A549 (cell line): ENCODE data around the gene INPP5J. TPM values are rescaled to one million over a fixed set of nuclear protein-coding genes. Genes with fewer than 3 reads are reported as not detected.
"Not testable (repeated sequence)": the region's sequence is repeated elsewhere in the genome, so short reads cannot be mapped to it uniquely, and the experiment has no call there.

Experiments
- ATAC-seq, 2 experiments: fragments of 200-7000 bp in 1 of 2; fragments of >200 bp in 1 of 2; cut with Nextera tagmentation in 1 of 2; cut with Tn5 transposase in 1 of 2; 3 replicates each; pipeline versions ENCODE4 v1.8.0 to v1.9.1; 2018 to 2020; ENCODE audit warnings: mild to moderate bottlenecking in 1 of 2, moderate library complexity in 1 of 2
- CTCF ChIA-PET: fragments of 300-600 bp; sonication (Branson Sonifier 250); formaldehyde crosslinking; extraction: SDS; loops from one replicate; lab custom pipeline; 2021; ENCODE audit warnings: antibody characterized with exemption, inconsistent platforms; lab: Yijun Ruan, JAX
- POLR2A ChIA-PET: fragments of 350-600 bp; formaldehyde crosslinking; extraction: SDS; loops from one replicate; lab custom pipeline; 2021; ENCODE audit warnings: antibody characterized with exemption, inconsistent platforms; lab: Yijun Ruan, JAX
- DNase-seq, 2 experiments: peaks; one replicate each; pipeline versions ENCODE4 v3.0.0 to v3.0.0-alpha.2; 2011 to 2016; ENCODE audit warnings: low read depth in 1 of 2, low spot score in 1 of 2
- FAIRE-seq: peaks from 2 replicates; lab custom pipeline; 2011; peaks lifted over from hg19 to GRCh38; lab: Jason Lieb, UNC
- H3K27ac ChIP-seq, 2 experiments: fragments of >200 bp; sonication (Bioruptor Twin); formaldehyde crosslinking; 3 replicates each; pipeline ENCODE4 v1.5.1; 2016 to 2017
- H3K4me1 ChIP-seq: fragments of >200 bp; sonication (Bioruptor Twin); formaldehyde crosslinking; 3 replicates; pipeline ENCODE4 v1.6.1; 2016
- H3K4me2 ChIP-seq: fragments of >200 bp; sonication (Bioruptor Twin); formaldehyde crosslinking; 3 replicates; pipeline ENCODE4 v1.6.1; 2016
- H3K4me3 ChIP-seq: fragments of >200 bp; sonication (Bioruptor Twin); formaldehyde crosslinking; 3 replicates; pipeline ENCODE4 v1.5.1; 2016
- H3K9me3 ChIP-seq: fragments of >200 bp; sonication (Bioruptor Twin); formaldehyde crosslinking; 3 replicates; pipeline ENCODE4 v1.6.1; 2016
- CBX8 ChIP-seq: fragments of 200-600 bp; sonication (generic); IDR thresholded peaks from 2 replicates; pipeline ENCODE4 v1.6.1; 2016
- FOXS1 ChIP-seq: fragments of 250-450 bp; sonication (Bioruptor Pico); IDR thresholded peaks from 2 replicates; pipeline ENCODE4 v1.5.0; 2020; ENCODE audit warnings: mild to moderate bottlenecking, moderate library complexity
- GATA3 ChIP-seq: IDR thresholded peaks from 2 replicates; pipeline ENCODE4 v1.6.1; 2012; ENCODE audit warnings: borderline replicate concordance
- HES2 ChIP-seq: fragments of >200 bp; sonication (Bioruptor Twin); formaldehyde crosslinking; IDR thresholded peaks from 2 replicates; pipeline ENCODE4 v1.6.1; 2016
- KDM5A ChIP-seq: fragments of 200-600 bp; sonication (generic); IDR thresholded peaks from 2 replicates; pipeline ENCODE4 v1.6.1; 2016; ENCODE audit warnings: antibody characterized with exemption, mild to moderate bottlenecking
- MAFK ChIP-seq: fragments of 450-650 bp; IDR thresholded peaks from 2 replicates; pipeline ENCODE4 v1.6.1; 2014; ENCODE audit not compliant: partially characterized antibody
- POLR2A ChIP-seq: IDR thresholded peaks from 2 replicates; pipeline ENCODE4 v1.6.1; 2012; ENCODE audit warnings: mild to moderate bottlenecking, low read length
- POLR2AphosphoS2 ChIP-seq: conservative IDR thresholded peaks from 2 replicates; pipeline ENCODE4 v1.6.1; 2012; ENCODE audit warnings: low read length, improper control_type of control experiment, inconsistent platforms
- RARB ChIP-seq: fragments of 250-450 bp; sonication (Bioruptor Pico); IDR thresholded peaks from 2 replicates; pipeline ENCODE4 v1.8.0; 2021; ENCODE audit warnings: mild to moderate bottlenecking, moderate library complexity
- SREBF2 ChIP-seq: fragments of 450-650 bp; IDR thresholded peaks from 2 replicates; pipeline ENCODE4 v1.6.1; 2014; ENCODE audit warnings: mild to moderate bottlenecking, moderate library complexity
- TFCP2L1 ChIP-seq: fragments of 250-450 bp; sonication (Bioruptor Pico); IDR thresholded peaks from 2 replicates; pipeline ENCODE4 v1.5.0; 2021; ENCODE audit warnings: mild to moderate bottlenecking
- ZNF302 ChIP-seq: fragments of 250-450 bp; sonication (Bioruptor Pico); IDR thresholded peaks from 2 replicates; pipeline ENCODE4 v1.9.0; 2021; ENCODE audit warnings: inconsistent platforms, mild to moderate bottlenecking, moderate library complexity
- WGBS: methylation state at CpG from one replicate; pipeline ENCODE4 v1.1.6; 2017; ENCODE audit errors: missing lambda C conversion rate; 5-methylcytosine and 5-hydroxymethylcytosine counted together
- polyA minus RNA-seq: library from RNA; depleted of rRNA, polyadenylated mRNA; stranded (reverse); fragments of >200 nt; gene quantifications from 2 replicates; pipeline ENCODE4 v1.2.3, GENCODE V29; 2011; rRNA and poly(A)+ RNA removed
- polyA plus RNA-seq, 4 experiments: library from polyadenylated mRNA; depleted of rRNA in 3 of 4; stranded (reverse); fragments of >200 nt; fragmentation: RNase III in 1 of 4; extraction: RNeasy Plus Mini Kit Qiagen cat#74134 plus additional on column Dnase treatment in 1 of 4; gene quantifications; 2 replicates in 3 of 4; 3 replicates in 1 of 4; pipeline ENCODE4 v1.2.3, GENCODE V29; 2011 to 2017

Gene INPP5J
- polyA plus RNA-seq (2011; rRNA removed) (0.70 and 0.98 TPM in 2 replicates), polyA plus RNA-seq (2017; fragmentation: RNase III; extraction: RNeasy Plus Mini Kit Qiagen cat#74134 plus additional on column Dnase treatment) (1.3 to 1.8 TPM (median 1.5 TPM) in 3 replicates), polyA minus RNA-seq (1.6 and 1.8 TPM in 2 replicates)
- polyA plus RNA-seq (2012; cell fraction: cytosol; rRNA removed), result 1.2 and 1.6 TPM in 2 replicates
- polyA plus RNA-seq (2012; cell fraction: nucleus; rRNA removed), result 7.6 and 9.2 TPM in 2 replicates

- TF ChIP-seq POLR2A (0 out of 2 replicates have a peak, but pooled peaks have one; percentile 15), HES2 (no peak), TFCP2L1 (CRISPR knock-in tag) (no peak), GATA3 (no peak), RARB (CRISPR knock-in tag) (no peak), FOXS1 (CRISPR knock-in tag) (no peak)
- DNase-seq (peak; percentile 24 to 78), ATAC-seq (peak; percentile 82 to 88), FAIRE-seq (no peak)
- 27% methylated on average over 3 of the region's 10 CpGs for WGBS
- peak within 1 kb of the TSS; percentile 92 for H3K4me2 ChIP-seq
- ChIA-PET POLR2A (interaction anchor here (1.0 kb wide), 1 partner anchor 15 kb away, joined by 8 read pairs; the partner anchor contains the start of gene SELENOM), CTCF (interaction anchor here (0.9 to 1.0 kb wide), 2 partner anchors 15 kb away, joined by 4 to 7 read pairs; partner anchors contain the start of gene SELENOM)
- H3K4me1 ChIP-seq, result peaks cover 11% of the 10 kb centered on the region
- H3K27ac ChIP-seq, result peak within 1 kb of the TSS; percentile 81 to 94
- H3K4me3 ChIP-seq, result peak within 1 kb of the TSS; percentile 62
- H3K9me3 ChIP-seq, result no peaks in the 10 kb centered on the region
These were observed at the start of gene INPP5J for GRCh38 chr22:31122532-31123291. Gene INPP5J, plus strand, starts transcription at chr22:31122966. Its CDS starts 49 bp downstream, at chr22:31123015.

- H3K27ac ChIP-seq, H3K9me3 ChIP-seq, H3K4me3 ChIP-seq, POLR2A ChIA-PET, FAIRE-seq, H3K4me2 ChIP-seq, ATAC-seq, DNase-seq, H3K4me1 ChIP-seq: not testable (repeated sequence)
- 92% methylated on average over 9 of the region's 9 CpGs for WGBS
- CTCF ChIA-PET, result interaction anchor here (2.8 kb wide), 1 partner anchor 10 kb away, joined by 10 read pairs; no protein-coding TSS in a partner anchor
These were observed 49.6 kb upstream of the INPP5J start for GRCh38 chr22:31073125-31073524.

GRCh38 chr22:31073545-31074145, 49.1 kb upstream of the INPP5J start:
- FAIRE-seq, H3K4me1 ChIP-seq, H3K27ac ChIP-seq, H3K4me2 ChIP-seq, H3K9me3 ChIP-seq, POLR2A ChIA-PET, H3K4me3 ChIP-seq, DNase-seq, ATAC-seq: not testable (repeated sequence)
- 54% methylated on average over 4 of the region's 5 CpGs for WGBS
- CTCF ChIA-PET, result interaction anchor here (2.8 kb wide), 1 partner anchor 9 kb away, joined by 10 read pairs; no protein-coding TSS in a partner anchor

GRCh38 chr22:31075961-31076360, 46.8 kb upstream of the INPP5J start:
- no peak for FAIRE-seq
- no peaks in the 10 kb centered on the region for H3K9me3 ChIP-seq
- POLR2A ChIA-PET, result no interaction called here
- no peak overlapping the region for H3K4me3 ChIP-seq
- 87% methylated on average over 9 of the region's 15 CpGs for WGBS
- peak; percentile 68 for TF ChIP-seq MAFK
- no peak for TF ChIP-seq CBX8
- no peak for TF ChIP-seq KDM5A
- TF ChIP-seq POLR2AphosphoS2, result no peak
- TF ChIP-seq SREBF2, result no peak
- no peak overlapping the region for H3K27ac ChIP-seq
- no peak for DNase-seq
- H3K4me1 ChIP-seq, result no peaks in the 10 kb centered on the region
- CTCF ChIA-PET, result no interaction called here
- H3K4me2 ChIP-seq, result no peak overlapping the region
- no peak for ATAC-seq

GRCh38 chr22:31077681-31078080, 45.1 kb upstream of the INPP5J start:
- Histone ChIP-seq H3K9me3 (no peaks in the 10 kb centered on the region), H3K4me2 (no peak overlapping the region), H3K4me1 (peaks cover 10% of the 10 kb centered on the region), H3K27ac (no peak overlapping the region), H3K4me3 (no peak overlapping the region)
- DNase-seq (no peak), ATAC-seq (no peak), FAIRE-seq (no peak)
- WGBS, result 88% methylated on average over 6 of the region's 6 CpGs
- CTCF ChIA-PET, result no interaction called here
- POLR2A ChIA-PET, result no interaction called here
- TF ChIP-seq ZNF302, result no peak

- 87% methylated on average over 2 of the region's 2 CpGs for WGBS
- CTCF ChIA-PET, result interaction anchor here (0.8 to 2.8 kb wide), 2 partner anchors 16 to 29 kb away, joined by 3 to 9 read pairs; partner anchors contain the start of gene SELENOM
- H3K4me1 ChIP-seq, result peaks cover 17% of the 10 kb centered on the region
- ATAC-seq, H3K27ac ChIP-seq, H3K9me3 ChIP-seq, DNase-seq, POLR2A ChIA-PET, H3K4me3 ChIP-seq, H3K4me2 ChIP-seq, FAIRE-seq: not testable (repeated sequence)
These were observed 44.4 kb upstream of the INPP5J start for GRCh38 chr22:31078389-31078788.
